ENCODE measurements around the gene ANO1. TPM values are rescaled to one million over a fixed set of nuclear protein-coding genes. Genes with fewer than 3 reads are reported as not detected.

Gene ANO1
- total RNA-seq, 1 experiment from 2014 or later, result 17.8 TPM

DNA sequence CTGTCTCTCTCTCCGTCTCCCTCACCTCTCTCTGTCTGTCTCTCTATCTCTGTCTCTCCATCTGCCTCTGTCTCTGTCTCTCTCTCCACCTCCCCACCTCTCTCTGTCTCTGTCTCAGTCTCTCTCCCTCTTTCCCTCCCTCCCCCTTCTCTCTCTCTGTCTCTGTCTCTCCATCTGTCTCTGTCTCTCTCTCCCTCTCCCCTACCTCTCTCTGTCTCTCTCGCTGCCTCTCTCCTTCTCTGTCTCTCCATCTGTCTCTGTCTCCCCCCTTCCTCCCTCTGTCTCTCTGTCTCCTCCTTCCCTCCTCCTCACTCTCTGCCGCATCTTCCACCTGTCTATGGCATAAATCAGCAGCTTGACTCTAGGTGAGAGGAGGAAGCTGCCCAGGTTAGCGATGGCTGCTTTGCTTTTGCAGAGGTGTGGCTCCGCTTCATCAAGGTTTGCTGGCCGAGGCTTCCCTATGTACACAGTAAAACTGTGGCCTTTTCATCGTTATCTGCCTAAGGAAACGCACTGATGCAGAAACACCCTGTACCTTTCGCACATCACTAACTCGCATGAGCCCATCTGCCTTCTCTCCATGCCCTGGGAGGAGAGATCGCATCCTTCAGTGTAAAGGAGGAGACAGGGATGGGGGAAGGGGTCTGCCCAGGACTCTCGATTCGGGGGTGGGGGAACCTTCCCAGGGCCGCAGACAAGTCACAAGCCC, 44.5 kb downstream of the ANO1 start:
- no peak for DNase-seq
- CTCF ChIA-PET, result no interaction called here
- peaks cover 34% of the 10 kb centered on the region for H3K27me3 Mint-ChIP-seq (ENCODE audit: unreplicated experiment)
- intact Hi-C loops (cut with micrococcal nuclease; ENCODE audit: unreplicated experiment), result no loop called here
- TF ChIP-seq, protein P1, sequence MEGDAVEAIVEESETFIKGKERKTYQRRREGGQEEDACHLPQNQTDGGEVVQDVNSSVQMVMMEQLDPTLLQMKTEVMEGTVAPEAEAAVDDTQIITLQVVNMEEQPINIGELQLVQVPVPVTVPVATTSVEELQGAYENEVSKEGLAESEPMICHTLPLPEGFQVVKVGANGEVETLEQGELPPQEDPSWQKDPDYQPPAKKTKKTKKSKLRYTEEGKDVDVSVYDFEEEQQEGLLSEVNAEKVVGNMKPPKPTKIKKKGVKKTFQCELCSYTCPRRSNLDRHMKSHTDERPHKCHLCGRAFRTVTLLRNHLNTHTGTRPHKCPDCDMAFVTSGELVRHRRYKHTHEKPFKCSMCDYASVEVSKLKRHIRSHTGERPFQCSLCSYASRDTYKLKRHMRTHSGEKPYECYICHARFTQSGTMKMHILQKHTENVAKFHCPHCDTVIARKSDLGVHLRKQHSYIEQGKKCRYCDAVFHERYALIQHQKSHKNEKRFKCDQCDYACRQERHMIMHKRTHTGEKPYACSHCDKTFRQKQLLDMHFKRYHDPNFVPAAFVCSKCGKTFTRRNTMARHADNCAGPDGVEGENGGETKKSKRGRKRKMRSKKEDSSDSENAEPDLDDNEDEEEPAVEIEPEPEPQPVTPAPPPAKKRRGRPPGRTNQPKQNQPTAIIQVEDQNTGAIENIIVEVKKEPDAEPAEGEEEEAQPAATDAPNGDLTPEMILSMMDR (IDR thresholded peaks at IDR 0.05; ENCODE audit: unreplicated experiment), result no peak
- no peaks in the 10 kb centered on the region for H3K36me3 Mint-ChIP-seq (ENCODE audit: insufficient read depth, unreplicated experiment)
- H3K9me3 Mint-ChIP-seq (ENCODE audit: low read depth, unreplicated experiment), result peaks cover 3% of the 10 kb centered on the region
- H3K27ac Mint-ChIP-seq (ENCODE audit: unreplicated experiment), result no peak overlapping the region
- BruUV-seq (replicated peaks), result no TSS peak
- H3K4me1 Mint-ChIP-seq (ENCODE audit: low read depth, unreplicated experiment), result no peaks in the 10 kb centered on the region
- H3K4me3 Mint-ChIP-seq (ENCODE audit: low read depth, unreplicated experiment), result no peak overlapping the region

DNA sequence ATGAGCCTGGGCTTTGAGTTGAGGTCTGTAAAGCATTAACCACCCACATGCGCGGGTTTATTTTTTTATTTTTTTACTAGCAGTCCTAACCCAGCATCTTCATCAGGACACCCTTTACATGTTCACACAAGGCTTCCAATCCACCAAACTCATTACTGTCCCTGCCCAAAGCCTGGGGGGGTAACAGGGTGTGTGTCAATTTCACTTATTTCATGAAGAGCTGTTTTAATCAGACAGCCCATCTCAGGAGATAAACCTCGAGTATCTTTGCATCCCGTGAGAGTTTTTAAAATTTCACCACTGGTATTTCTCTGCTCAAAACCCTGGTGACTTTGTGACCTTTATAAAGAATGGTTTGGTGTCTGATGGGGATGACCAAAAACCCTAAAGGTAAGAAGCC, 45.6 kb downstream of the ANO1 start:
- TF ChIP-seq, protein P1 (IDR thresholded peaks at IDR 0.05; ENCODE audit: unreplicated experiment), result no peak
- H3K27ac Mint-ChIP-seq (ENCODE audit: unreplicated experiment), result no peak overlapping the region

DNA sequence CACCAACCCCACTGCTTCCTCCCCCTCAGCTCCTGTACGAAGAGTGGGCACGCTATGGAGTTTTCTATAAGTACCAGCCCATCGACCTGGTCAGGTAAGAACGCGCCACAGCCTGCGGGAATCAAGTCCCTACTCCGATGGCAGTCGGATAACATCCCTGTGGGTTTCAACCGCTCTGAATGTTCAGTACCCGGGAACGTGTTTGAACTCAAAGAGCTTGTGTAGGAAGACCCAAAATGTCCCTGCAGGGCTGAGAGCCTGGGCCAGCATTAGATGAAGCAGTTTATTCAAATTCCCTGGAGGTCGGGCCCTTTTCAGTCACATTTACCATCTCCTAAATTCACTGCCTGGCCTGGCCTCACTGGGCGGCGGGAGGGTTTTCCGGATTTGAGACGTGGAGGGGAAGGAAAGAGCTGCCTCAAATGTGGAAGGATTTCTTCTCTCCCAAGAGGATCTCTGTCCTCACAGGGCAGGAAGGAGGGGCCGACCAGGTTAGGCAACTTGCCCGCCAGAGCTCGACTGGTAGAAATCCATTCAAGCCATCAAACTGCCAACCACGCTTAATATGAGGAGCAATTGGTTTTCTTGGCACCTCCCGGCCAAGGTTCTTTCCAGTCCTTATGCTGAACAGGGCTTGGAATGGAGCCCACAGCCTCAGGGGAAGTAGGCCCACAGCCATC, 46.3 kb downstream of the ANO1 start:
- CTCF ChIA-PET, result no interaction called here
- TF ChIP-seq, protein P1 (IDR thresholded peaks at IDR 0.05; ENCODE audit: unreplicated experiment), result no peak
- intact Hi-C loops (cut with micrococcal nuclease; ENCODE audit: unreplicated experiment), result no loop called here
- peaks cover 18% of the 10 kb centered on the region for H3K27me3 Mint-ChIP-seq (ENCODE audit: unreplicated experiment)
- H3K4me3 Mint-ChIP-seq (ENCODE audit: low read depth, unreplicated experiment), result no peak overlapping the region
- H3K27ac Mint-ChIP-seq (ENCODE audit: unreplicated experiment), result no peak overlapping the region
- DNase-seq, result no peak
- H3K36me3 Mint-ChIP-seq (ENCODE audit: insufficient read depth, unreplicated experiment), result no peaks in the 10 kb centered on the region
- H3K9me3 Mint-ChIP-seq (ENCODE audit: low read depth, unreplicated experiment), result no peaks in the 10 kb centered on the region
- BruUV-seq (replicated peaks), result no TSS peak
- no peaks in the 10 kb centered on the region for H3K4me1 Mint-ChIP-seq (ENCODE audit: low read depth, unreplicated experiment)

More for the DNA sequence above, 45.6 kb downstream of the ANO1 start:
- H3K4me3 Mint-ChIP-seq (ENCODE audit: low read depth, unreplicated experiment), result no peak overlapping the region
- peaks cover 24% of the 10 kb centered on the region for H3K27me3 Mint-ChIP-seq (ENCODE audit: unreplicated experiment)
- intact Hi-C loops (cut with micrococcal nuclease; ENCODE audit: unreplicated experiment), result no loop called here
- no TSS peak for BruUV-seq (replicated peaks)
- CTCF ChIA-PET, result no interaction called here
- H3K9me3 Mint-ChIP-seq (ENCODE audit: low read depth, unreplicated experiment), result no peaks in the 10 kb centered on the region
- no peaks in the 10 kb centered on the region for H3K36me3 Mint-ChIP-seq (ENCODE audit: insufficient read depth, unreplicated experiment)
- no peak for DNase-seq
- H3K4me1 Mint-ChIP-seq (ENCODE audit: low read depth, unreplicated experiment), result no peaks in the 10 kb centered on the region

DNA sequence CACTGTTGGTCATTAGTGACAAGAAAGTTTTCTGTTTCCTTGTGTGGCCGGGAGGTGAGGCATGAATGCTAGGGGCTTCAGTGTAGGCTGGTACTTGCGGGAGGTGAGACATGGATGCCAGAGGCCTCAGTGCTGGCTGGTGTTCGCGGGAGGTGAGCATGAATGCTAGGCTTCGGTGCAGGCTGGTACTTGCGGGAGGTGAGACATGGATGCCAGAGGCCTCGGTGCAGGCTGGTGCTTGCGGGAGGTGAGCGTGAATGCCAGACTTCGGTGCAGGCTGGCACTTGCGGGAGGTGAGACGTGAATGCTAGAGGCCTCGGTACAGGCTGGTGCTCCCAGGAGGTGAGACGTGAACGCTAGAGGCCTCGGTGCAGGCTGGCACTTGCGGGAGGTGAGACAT, 48.4 kb downstream of the ANO1 start:
- H3K27ac Mint-ChIP-seq (ENCODE audit: unreplicated experiment), result no peak overlapping the region
- intact Hi-C loops (cut with micrococcal nuclease; ENCODE audit: unreplicated experiment), result no loop called here
- peaks cover 8% of the 10 kb centered on the region for H3K27me3 Mint-ChIP-seq (ENCODE audit: unreplicated experiment)
- no TSS peak for BruUV-seq (replicated peaks)
- H3K36me3 Mint-ChIP-seq (ENCODE audit: insufficient read depth, unreplicated experiment), result no peaks in the 10 kb centered on the region
- H3K9me3 Mint-ChIP-seq (ENCODE audit: low read depth, unreplicated experiment), result no peaks in the 10 kb centered on the region
- H3K4me3 Mint-ChIP-seq (ENCODE audit: low read depth, unreplicated experiment), result no peak overlapping the region
- H3K4me1 Mint-ChIP-seq (ENCODE audit: low read depth, unreplicated experiment), result no peaks in the 10 kb centered on the region
- no peak for DNase-seq
- CTCF ChIA-PET, result no interaction called here
- TF ChIP-seq, protein P1 (IDR thresholded peaks at IDR 0.05; ENCODE audit: unreplicated experiment), result no peak
